ENCODE data around the gene KIAA1210.

KIAA1210 gene

GRCh38 chrX:119127650-119128049 lies at the start of gene KIAA1210:
KIAA1210 (minus strand) TSS chrX:119127812; CDS start chrX:119123642, 4,170 bp downstream.
- intact Hi-C loops (cut with DNase I; ENCODE audit: low total_unique reads): no loop called here
- Histone ChIP-seq H3K4me3 (no peak within 1 kb of the TSS), H3K27ac (no peak within 1 kb of the TSS), H3K36me3 (no peaks in the 10 kb centered on the region), H3K27me3 (no peaks in the 10 kb centered on the region), H3K9me3 (no peaks in the 10 kb centered on the region), H3K4me1 (no peaks in the 10 kb centered on the region)
- TF ChIP-seq CTCF (IDR thresholded peaks at IDR 0.05): no peak
- DNase-seq: no peak

GRCh38 chrX:119177278-119177677 lies 49.7 kb upstream of the KIAA1210 start:
- DNase-seq: no peak
- no peaks in the 10 kb centered on the region for H3K36me3 ChIP-seq
- H3K9me3 ChIP-seq: no peaks in the 10 kb centered on the region
- H3K27me3 ChIP-seq: no peaks in the 10 kb centered on the region
- H3K4me3 ChIP-seq: no peak overlapping the region
- H3K27ac ChIP-seq: no peak overlapping the region
- no peaks in the 10 kb centered on the region for H3K4me1 ChIP-seq
- intact Hi-C loops (cut with DNase I; ENCODE audit: low total_unique reads): no loop called here
- TF ChIP-seq CTCF (IDR thresholded peaks at IDR 0.05): no peak

- H3K27ac ChIP-seq: no peak overlapping the region
- intact Hi-C loops (cut with DNase I; ENCODE audit: low total_unique reads): no loop called here
- no peaks in the 10 kb centered on the region for H3K36me3 ChIP-seq
- H3K4me3 ChIP-seq: no peak overlapping the region
- H3K9me3 ChIP-seq: no peaks in the 10 kb centered on the region
- no peaks in the 10 kb centered on the region for H3K4me1 ChIP-seq
- no peak for DNase-seq
- no peak for TF ChIP-seq CTCF (IDR thresholded peaks at IDR 0.05)
- H3K27me3 ChIP-seq: no peaks in the 10 kb centered on the region
These were observed 47.3 kb upstream of the KIAA1210 start for GRCh38 chrX:119174900-119175299.

DNA sequence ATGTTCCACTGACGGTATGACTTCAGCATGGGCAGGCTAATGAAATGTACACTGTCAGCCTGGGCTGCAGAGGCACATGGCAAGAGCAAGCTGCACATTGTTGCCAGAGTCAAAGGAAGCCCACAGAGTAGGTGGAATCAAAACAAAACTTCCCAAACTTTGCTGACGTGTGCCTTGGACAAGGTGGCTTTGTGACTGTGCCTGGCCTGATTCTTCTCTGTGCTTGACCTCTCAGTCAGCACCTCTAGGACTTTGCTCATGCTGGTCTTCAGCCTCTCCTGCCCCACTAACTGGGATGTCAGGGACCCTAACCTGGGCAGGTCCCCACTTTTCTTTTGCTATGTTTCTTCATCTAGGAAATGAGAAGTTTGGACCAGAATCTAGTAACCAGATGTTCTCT lies 40.5 kb upstream of the KIAA1210 start:
- Histone ChIP-seq H3K4me3 (no peak overlapping the region), H3K36me3 (no peaks in the 10 kb centered on the region), H3K9me3 (no peaks in the 10 kb centered on the region), H3K4me1 (no peaks in the 10 kb centered on the region), H3K27me3 (no peaks in the 10 kb centered on the region), H3K27ac (no peak overlapping the region)
- intact Hi-C loops (cut with DNase I; ENCODE audit: low total_unique reads): no loop called here
- no peak for DNase-seq
- no peak for TF ChIP-seq CTCF (IDR thresholded peaks at IDR 0.05)

DNA sequence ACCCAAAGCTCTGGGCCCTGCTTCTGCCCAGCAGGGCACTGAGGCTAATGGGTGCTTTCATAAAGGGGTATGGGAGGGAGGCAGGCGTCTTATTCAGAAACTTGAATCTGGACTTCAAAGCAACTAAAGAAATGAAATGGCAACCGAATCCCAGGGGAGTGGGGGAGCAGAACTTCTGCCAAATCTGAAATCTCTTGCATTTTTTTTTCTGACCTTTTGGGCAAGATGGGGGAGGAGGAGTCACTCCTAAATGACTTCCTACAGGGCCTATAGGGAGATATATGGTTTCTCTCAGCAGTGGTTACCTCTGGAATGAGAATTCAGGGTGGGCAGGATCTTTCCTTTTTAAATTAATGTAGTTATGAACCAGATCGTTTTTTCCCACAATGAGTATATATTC lies 30.6 kb upstream of the KIAA1210 start:
- Histone ChIP-seq H3K36me3 (no peaks in the 10 kb centered on the region), H3K9me3 (no peaks in the 10 kb centered on the region), H3K27me3 (no peaks in the 10 kb centered on the region), H3K27ac (no peak overlapping the region), H3K4me1 (no peaks in the 10 kb centered on the region), H3K4me3 (no peak overlapping the region)
- intact Hi-C loops (cut with DNase I; ENCODE audit: low total_unique reads): no loop called here
- no peak for TF ChIP-seq CTCF (IDR thresholded peaks at IDR 0.05)
- DNase-seq: no peak

DNA sequence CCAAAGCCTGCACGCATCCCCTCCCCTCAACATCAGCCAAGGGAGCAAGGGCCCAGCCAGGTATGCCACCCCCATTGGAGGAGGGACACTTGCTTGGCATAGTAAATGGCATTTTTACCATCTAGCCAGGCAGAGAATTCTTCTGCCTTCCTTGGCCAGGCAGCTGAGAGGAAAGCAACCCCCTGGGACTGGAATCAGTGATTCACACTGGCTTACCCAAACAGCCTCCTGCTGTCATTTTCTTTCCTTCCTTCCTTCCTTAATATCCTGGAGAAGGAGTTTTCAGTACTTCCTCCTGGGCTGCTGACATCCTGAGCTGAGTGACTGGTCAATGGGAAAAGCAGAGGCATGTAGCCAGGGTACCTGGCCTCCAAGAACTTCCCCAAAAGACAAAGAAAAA lies 28.6 kb upstream of the KIAA1210 start:
- Histone ChIP-seq H3K27me3 (no peaks in the 10 kb centered on the region), H3K36me3 (no peaks in the 10 kb centered on the region), H3K4me3 (no peak overlapping the region), H3K9me3 (no peaks in the 10 kb centered on the region), H3K27ac (no peak overlapping the region), H3K4me1 (no peaks in the 10 kb centered on the region)
- intact Hi-C loops (cut with DNase I; ENCODE audit: low total_unique reads): no loop called here
- TF ChIP-seq CTCF (IDR thresholded peaks at IDR 0.05): no peak
- no peak for DNase-seq

All from tibial artery (tissue), 4 donors.